Measurements from ENCODE around the gene CDH4. TPM values are rescaled to one million over a fixed set of nuclear protein-coding genes. Genes with fewer than 3 reads are reported as not detected.

Gene CDH4
- total and polyA plus RNA-seq, 4 donors: 5.8 to 24.1 (median 17.1) TPM

DNA sequence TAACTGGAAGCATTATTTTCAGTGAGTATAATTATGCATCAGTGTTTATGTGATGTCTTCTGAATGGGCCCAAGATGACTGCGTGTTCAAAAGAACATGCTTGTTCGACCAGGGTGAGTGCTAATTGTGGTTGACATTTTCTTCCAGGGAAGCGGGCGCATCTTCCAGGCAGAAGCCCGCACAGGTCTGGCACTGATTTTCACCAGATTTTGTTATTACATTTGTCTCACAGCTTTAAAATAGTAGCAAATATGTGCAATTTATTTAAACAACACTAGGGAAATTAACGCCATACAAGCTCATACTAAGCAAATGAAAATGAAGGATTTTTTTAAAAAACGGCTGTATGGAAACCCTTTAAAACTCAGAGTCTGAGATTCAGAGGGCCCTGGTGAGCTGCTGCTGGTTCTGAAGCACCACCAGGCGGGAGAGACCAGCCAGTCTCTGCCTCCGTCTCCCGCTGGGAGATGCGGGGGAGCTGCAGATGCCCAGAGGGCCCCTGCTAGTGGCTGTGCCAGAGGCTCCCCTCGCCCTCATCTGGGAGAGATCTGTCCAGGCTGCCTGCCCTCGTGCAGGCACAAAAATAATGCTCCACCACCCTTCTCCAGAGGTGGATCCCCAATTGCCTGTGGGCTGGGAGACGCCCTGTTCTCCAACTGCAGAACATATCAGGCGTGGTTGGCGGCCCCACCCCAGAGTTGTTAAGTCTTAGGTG lies 516.7 kb downstream of the CDH4 start:
- no peak overlapping the region for H3K4me3 ChIP-seq (ENCODE audit: low read depth, low read length)
- 82% methylated on average over 12 of the region's 16 CpGs for WGBS (ENCODE audit: insufficient coverage)
- H3K9me3 ChIP-seq (ENCODE audit: control insufficient read depth, insufficient read depth, low read length): no peaks in the 10 kb centered on the region
- peaks cover 9% of the 10 kb centered on the region for H3K36me3 ChIP-seq (ENCODE audit: control insufficient read depth, insufficient read depth, low read length)
- DNase-seq (ENCODE audit: low read depth in 4 of 6, low spot score in 6 of 6): peak in 2 of 6 donors; percentile 43 to 61
- H3K27me3 ChIP-seq (ENCODE audit: control insufficient read depth, insufficient read depth, low read length): no peaks in the 10 kb centered on the region
- H3K27ac ChIP-seq (ENCODE audit: low read depth, low read length): no peak overlapping the region
- peaks cover 15% of the 10 kb centered on the region for H3K4me1 ChIP-seq (ENCODE audit: control insufficient read depth, insufficient read depth, low read length)

DNA sequence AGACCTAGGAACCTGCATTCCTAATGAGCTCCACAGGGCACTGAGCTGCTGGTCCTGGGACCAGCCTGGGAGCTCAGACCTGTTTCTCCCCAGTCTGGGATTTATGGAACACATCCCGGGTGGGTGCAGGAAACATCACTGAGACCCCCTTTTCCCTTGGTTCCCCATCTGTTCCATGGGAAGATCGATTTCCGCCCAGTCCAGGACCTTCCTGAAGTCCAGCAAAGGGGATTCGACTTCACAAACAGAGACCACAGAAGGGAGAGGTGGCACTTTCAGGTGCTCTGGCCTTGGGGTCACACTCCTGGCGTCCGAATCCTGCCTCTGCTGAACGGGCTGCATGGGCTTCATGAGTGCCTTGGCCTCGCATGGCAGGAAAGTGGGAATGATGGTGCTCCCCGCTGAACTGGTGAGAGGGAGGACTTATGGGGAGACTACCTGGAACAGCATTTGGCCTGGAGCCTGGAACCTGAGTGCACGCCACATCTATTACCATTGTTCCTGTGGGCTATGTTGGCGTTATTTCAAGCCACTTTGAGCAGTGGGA lies 517.3 kb downstream of the CDH4 start:
- DNase-seq (ENCODE audit: low read depth in 4 of 6, low spot score in 6 of 6): no peak
- WGBS (ENCODE audit: insufficient coverage): 90% methylated on average over 8 of the region's 11 CpGs
- Histone ChIP-seq H3K36me3 (ENCODE audit: control insufficient read depth, insufficient read depth, low read length) (peaks cover 9% of the 10 kb centered on the region), H3K27me3 (ENCODE audit: control insufficient read depth, insufficient read depth, low read length) (no peaks in the 10 kb centered on the region), H3K4me3 (ENCODE audit: low read depth, low read length) (no peak overlapping the region), H3K9me3 (ENCODE audit: control insufficient read depth, insufficient read depth, low read length) (no peaks in the 10 kb centered on the region), H3K27ac (ENCODE audit: low read depth, low read length) (no peak overlapping the region), H3K4me1 (ENCODE audit: control insufficient read depth, insufficient read depth, low read length) (peaks cover 17% of the 10 kb centered on the region)

DNA sequence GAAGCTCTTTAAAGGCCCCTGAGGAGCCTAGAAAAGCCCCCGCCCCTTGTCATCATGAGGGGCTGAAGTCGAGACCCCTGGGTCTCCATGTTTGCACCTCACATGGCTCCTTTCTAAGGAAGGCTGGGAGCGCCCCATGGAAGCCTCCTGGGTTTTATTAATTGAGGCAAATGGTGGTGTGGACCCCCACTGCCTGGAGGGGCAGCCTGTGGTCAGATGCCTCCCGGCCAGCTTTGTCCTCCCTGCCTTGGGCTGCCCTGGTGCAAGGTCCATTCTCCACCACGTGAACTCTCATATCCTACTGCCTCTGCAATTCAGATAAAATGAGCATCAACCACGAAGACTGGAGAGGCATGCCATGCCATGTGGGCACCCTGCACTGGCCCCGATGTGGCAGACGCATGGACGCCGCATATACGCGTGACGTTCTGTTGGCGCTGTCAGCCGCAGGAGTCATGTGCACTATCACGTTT lies 518.1 kb downstream of the CDH4 start:
- no peak overlapping the region for H3K27ac ChIP-seq (ENCODE audit: low read depth, low read length)
- H3K4me3 ChIP-seq (ENCODE audit: low read depth, low read length): no peak overlapping the region
- peaks cover 9% of the 10 kb centered on the region for H3K36me3 ChIP-seq (ENCODE audit: control insufficient read depth, insufficient read depth, low read length)
- no peaks in the 10 kb centered on the region for H3K27me3 ChIP-seq (ENCODE audit: control insufficient read depth, insufficient read depth, low read length)
- peaks cover 10% of the 10 kb centered on the region for H3K4me1 ChIP-seq (ENCODE audit: control insufficient read depth, insufficient read depth, low read length)
- no peak for DNase-seq (ENCODE audit: low read depth in 4 of 6, low spot score in 6 of 6)
- WGBS (ENCODE audit: insufficient coverage): 96% methylated on average over 16 of the region's 16 CpGs
- H3K9me3 ChIP-seq (ENCODE audit: control insufficient read depth, insufficient read depth, low read length): no peaks in the 10 kb centered on the region

DNA sequence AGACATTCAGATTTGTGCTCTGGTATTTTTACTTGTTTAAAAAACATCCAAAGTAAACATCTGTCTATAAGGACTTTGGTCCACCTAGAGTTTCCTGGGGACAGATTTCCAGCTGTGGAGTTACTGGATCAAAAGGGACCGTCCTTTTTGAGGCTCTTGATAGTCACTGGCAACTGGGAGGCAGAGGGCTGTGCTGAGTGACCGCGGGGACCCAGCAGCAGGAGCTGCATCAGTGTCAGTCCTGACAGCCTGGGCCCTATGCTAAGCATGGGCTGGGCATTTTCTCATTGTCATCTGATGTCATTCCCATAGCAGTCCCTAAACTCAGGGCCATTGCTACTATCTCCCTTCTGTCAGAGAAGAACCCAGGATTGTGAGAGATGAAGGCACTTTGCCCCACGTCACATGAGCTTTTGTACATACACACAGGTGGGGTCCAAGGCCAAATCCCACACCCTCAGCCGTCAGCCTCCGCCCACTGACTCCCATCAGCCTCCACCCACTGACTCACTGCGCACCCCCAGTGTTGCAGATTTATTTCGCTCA lies 519.8 kb downstream of the CDH4 start:
- WGBS (ENCODE audit: insufficient coverage): 88% methylated on average over 4 of the region's 8 CpGs
- no peaks in the 10 kb centered on the region for H3K9me3 ChIP-seq (ENCODE audit: control insufficient read depth, insufficient read depth, low read length)
- H3K4me3 ChIP-seq (ENCODE audit: low read depth, low read length): no peak overlapping the region
- H3K27ac ChIP-seq (ENCODE audit: low read depth, low read length): no peak overlapping the region
- peaks cover 6% of the 10 kb centered on the region for H3K4me1 ChIP-seq (ENCODE audit: control insufficient read depth, insufficient read depth, low read length)
- H3K27me3 ChIP-seq (ENCODE audit: control insufficient read depth, insufficient read depth, low read length): no peaks in the 10 kb centered on the region
- H3K36me3 ChIP-seq (ENCODE audit: control insufficient read depth, insufficient read depth, low read length): peaks cover 9% of the 10 kb centered on the region
- no peak for DNase-seq (ENCODE audit: low read depth in 4 of 6, low spot score in 6 of 6)

DNA sequence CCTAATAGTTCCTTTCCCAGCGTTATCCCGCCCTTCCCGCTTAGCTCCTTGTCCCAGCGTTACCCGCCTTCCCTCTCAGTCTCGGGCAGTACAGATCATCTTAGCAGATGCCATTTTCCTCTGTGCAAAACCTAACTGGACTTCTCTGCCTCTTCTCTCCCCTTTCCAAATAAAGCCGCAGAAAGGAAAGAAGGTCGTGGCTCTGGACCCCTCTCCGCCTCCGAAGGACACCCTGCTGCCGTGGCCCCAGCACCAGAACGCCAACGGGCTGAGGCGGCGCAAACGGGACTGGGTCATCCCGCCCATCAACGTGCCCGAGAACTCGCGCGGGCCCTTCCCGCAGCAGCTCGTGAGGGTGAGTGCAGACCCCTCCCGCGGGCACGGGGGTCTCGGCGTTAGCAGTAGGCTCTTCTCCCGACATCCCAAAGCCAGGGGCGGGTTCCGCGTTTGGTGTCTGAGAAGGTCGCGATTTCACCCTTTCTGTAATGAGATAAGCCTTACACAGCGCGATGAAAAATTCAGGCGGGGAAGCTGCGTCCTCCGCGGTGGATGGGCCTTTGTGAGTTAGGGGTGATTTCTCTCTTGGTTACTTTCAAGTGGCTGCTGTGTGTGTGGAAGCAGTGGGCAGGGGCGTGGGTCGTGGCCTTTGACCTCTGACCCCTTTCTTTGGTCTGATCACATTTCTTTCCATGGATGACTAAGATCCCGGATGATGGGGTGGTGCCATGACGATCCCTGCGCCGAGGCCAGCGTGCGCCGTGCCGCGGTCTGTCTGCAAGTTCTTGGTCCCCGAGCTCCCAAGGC lies 521.0 kb downstream of the CDH4 start:
- H3K4me3 ChIP-seq (ENCODE audit: low read depth, low read length): no peak overlapping the region
- 85% methylated on average over 45 of the region's 53 CpGs for WGBS (ENCODE audit: insufficient coverage)
- no peaks in the 10 kb centered on the region for H3K27me3 ChIP-seq (ENCODE audit: control insufficient read depth, insufficient read depth, low read length)
- H3K4me1 ChIP-seq (ENCODE audit: control insufficient read depth, insufficient read depth, low read length): peaks cover 6% of the 10 kb centered on the region
- H3K27ac ChIP-seq (ENCODE audit: low read depth, low read length): no peak overlapping the region
- H3K36me3 ChIP-seq (ENCODE audit: control insufficient read depth, insufficient read depth, low read length): peaks cover 9% of the 10 kb centered on the region
- no peaks in the 10 kb centered on the region for H3K9me3 ChIP-seq (ENCODE audit: control insufficient read depth, insufficient read depth, low read length)
- DNase-seq (ENCODE audit: low read depth in 4 of 6, low spot score in 6 of 6): no peak

DNA sequence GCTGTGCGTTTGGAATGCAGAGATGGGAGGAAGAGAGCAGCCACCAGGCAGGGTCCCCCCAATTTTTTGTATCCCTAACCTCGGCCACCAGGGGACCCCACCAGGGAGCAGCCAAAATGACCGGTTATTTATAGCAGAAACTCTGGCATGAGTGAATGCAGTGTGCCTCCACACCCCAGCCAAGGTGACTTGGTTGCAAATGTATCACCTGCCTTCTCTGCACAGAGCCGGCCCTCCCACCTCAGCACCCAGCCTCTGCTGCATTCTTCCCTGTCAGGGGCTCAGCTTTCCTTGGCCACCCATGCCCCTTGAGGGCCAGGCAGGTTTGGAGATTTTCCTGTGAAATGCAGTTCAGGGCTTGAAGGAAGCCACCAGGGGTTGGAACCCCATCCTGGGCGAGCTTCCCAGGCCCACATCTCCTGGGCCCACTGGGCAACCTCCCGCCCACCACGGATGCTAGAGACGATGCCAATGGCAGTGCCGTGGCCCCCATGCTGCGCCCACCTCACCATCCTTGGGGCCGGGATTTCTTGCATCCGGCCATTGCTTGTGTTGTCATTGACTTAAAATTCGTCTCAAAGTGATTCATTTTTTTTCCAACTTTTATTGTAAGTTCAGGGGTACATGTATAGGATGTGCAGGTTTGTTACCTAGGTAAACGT lies 522.0 kb downstream of the CDH4 start:
- Histone ChIP-seq H3K27ac (ENCODE audit: low read depth, low read length) (no peak overlapping the region), H3K27me3 (ENCODE audit: control insufficient read depth, insufficient read depth, low read length) (no peaks in the 10 kb centered on the region), H3K36me3 (ENCODE audit: control insufficient read depth, insufficient read depth, low read length) (peaks cover 9% of the 10 kb centered on the region), H3K9me3 (ENCODE audit: control insufficient read depth, insufficient read depth, low read length) (no peaks in the 10 kb centered on the region), H3K4me3 (ENCODE audit: low read depth, low read length) (no peak overlapping the region), H3K4me1 (ENCODE audit: control insufficient read depth, insufficient read depth, low read length) (peaks cover 3% of the 10 kb centered on the region)
- no peak for DNase-seq (ENCODE audit: low read depth in 4 of 6, low spot score in 6 of 6)
- WGBS (ENCODE audit: insufficient coverage): 73% methylated on average over 12 of the region's 14 CpGs

DNA sequence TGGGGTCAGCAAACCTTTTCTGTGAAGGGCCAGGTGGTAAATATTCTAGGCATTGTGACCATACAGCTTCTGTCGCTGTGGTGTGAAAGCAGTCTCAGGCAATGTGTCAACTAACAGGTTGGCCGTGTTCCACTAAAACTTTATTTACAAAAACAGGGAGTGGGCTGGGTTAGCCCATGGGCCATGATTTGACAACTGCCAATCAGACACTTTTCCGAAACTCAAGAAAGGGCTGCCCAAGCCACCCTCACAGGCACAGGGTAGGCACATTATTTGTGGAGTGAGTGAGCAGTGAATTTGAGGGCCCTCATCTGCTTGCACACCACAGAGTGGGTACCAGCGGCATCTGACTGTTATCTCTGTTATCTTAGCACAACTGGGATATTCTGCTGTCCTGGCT lies 523.4 kb downstream of the CDH4 start:
- Histone ChIP-seq H3K4me3 (ENCODE audit: low read depth, low read length) (no peak overlapping the region), H3K27me3 (ENCODE audit: control insufficient read depth, insufficient read depth, low read length) (no peaks in the 10 kb centered on the region), H3K36me3 (ENCODE audit: control insufficient read depth, insufficient read depth, low read length) (peaks cover 6% of the 10 kb centered on the region), H3K27ac (ENCODE audit: low read depth, low read length) (no peak overlapping the region), H3K9me3 (ENCODE audit: control insufficient read depth, insufficient read depth, low read length) (no peaks in the 10 kb centered on the region), H3K4me1 (ENCODE audit: control insufficient read depth, insufficient read depth, low read length) (peaks cover 2% of the 10 kb centered on the region)
- no peak for DNase-seq (ENCODE audit: low read depth in 4 of 6, low spot score in 6 of 6)
- 93% methylated on average over 4 of the region's 4 CpGs for WGBS (ENCODE audit: insufficient coverage)

DNA sequence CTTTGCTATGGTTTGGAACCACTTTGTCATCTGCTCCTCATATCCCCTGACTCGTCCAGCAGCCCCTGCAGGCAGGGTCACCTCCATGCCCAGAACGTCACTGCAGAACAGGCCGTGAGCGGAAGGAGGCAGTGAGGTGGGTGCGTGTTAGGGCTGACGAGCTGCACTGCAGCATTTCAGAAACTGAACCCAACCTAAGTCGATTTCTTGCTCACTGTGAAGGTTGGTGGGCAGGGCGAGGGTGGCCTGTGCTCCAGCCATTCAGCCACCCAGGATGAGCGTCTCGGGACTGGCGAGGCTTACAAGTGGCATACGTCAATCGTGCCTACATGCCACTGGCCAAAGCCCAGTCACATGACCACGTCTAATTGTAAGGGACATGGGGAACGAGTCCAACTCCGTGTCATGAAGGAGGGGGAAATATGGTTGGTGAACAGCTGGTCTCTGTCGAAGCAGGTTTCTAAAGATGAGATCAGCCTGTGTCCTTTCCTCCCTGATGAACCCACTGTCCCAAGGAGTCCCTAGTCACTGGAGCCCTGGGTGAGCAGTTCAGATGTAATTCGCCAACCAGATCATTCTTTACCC lies 524.5 kb downstream of the CDH4 start:
- Histone ChIP-seq H3K27ac (ENCODE audit: low read depth, low read length) (no peak overlapping the region), H3K4me1 (ENCODE audit: control insufficient read depth, insufficient read depth, low read length) (peaks cover 2% of the 10 kb centered on the region), H3K9me3 (ENCODE audit: control insufficient read depth, insufficient read depth, low read length) (no peaks in the 10 kb centered on the region), H3K4me3 (ENCODE audit: low read depth, low read length) (no peak overlapping the region), H3K36me3 (ENCODE audit: control insufficient read depth, insufficient read depth, low read length) (peaks cover 6% of the 10 kb centered on the region), H3K27me3 (ENCODE audit: control insufficient read depth, insufficient read depth, low read length) (no peaks in the 10 kb centered on the region)
- WGBS (ENCODE audit: insufficient coverage): 70% methylated on average over 16 of the region's 18 CpGs
- no peak for DNase-seq (ENCODE audit: low read depth in 4 of 6, low spot score in 6 of 6)
